HUDEP-2 (cell line): Measurements from ENCODE around the gene SIPA1L3.
"Not testable (repeated sequence)": the region's sequence is repeated elsewhere in the genome, so short reads cannot be mapped to it uniquely, and the experiment has no call there.

ENCODE experiments used
- DNase-seq, 76 experiments: peaks; one replicate each; lab custom pipeline; 2025; ENCODE audit not compliant: unreplicated experiment in 76 of 76; lab: John Stamatoyannopoulos, UW

The SIPA1L3 gene

GRCh38 chr19:38057959-38058690 is 151.1 kb downstream of the SIPA1L3 start:
- DNase-seq, result no peak

GRCh38 chr19:38059897-38060296 is 152.9 kb downstream of the SIPA1L3 start:
- DNase-seq, result no peak

GRCh38 chr19:38060331-38060730 is 153.3 kb downstream of the SIPA1L3 start:
- no peak for DNase-seq

DNA sequence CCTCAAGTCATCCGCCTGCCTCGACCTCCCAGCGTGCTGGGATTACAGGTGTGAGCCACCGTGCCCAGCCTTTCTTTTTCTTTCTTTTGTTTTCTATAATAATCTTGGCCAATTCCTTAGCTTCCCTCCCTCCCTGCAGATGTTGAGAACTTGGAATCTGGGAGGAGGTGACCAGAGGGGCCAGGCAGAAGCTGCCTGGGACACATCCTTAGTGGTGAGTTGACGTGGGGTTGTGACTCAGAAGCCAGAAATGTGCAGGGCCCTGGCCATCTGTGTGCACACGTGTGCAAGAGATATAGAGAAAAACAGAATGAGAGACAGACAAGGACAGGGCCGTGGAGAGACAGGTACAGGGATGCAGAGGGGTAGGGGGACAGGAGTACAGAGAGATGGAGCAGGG is 154.3 kb downstream of the SIPA1L3 start:
- no peak for DNase-seq

DNA sequence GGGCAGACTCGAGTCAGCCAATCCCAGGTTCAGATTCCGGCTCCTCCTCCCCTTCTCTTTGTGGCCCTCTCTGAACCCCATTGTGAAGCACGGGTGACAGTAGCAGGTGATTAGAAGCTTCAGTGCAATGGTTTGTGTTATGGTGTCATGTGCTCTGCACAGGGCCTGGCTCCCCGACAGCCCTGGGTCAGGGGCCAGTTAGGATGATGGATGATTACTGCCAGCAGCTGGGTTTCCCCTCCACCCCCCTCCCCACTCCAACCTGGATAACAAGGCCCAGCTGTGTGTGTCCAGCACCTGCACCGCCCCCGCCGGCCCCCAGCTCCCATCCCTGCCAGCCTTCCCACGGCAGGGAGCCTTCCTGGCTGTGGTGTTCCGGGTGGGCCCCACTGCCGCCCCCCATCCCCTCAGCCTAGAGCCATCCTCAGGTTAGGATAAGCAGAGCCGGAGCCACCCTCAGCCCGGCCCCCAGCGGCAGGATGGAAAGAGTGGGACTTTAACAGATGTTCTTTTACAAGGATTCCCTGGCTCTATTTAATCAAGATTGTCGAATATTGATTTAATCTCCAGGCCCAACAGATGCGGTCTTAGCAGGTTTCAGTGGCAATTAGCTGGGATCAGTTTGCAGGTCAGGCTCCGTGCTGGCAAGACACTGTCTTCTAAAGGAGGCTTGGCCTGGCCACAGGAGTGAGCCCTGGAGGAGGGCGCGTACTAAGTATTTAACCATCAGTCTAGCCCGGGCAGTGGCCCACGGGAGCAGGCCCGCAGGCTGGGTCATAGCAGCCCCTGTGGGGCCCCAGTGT is 156.2 kb downstream of the SIPA1L3 start:
- no peak for DNase-seq

DNA sequence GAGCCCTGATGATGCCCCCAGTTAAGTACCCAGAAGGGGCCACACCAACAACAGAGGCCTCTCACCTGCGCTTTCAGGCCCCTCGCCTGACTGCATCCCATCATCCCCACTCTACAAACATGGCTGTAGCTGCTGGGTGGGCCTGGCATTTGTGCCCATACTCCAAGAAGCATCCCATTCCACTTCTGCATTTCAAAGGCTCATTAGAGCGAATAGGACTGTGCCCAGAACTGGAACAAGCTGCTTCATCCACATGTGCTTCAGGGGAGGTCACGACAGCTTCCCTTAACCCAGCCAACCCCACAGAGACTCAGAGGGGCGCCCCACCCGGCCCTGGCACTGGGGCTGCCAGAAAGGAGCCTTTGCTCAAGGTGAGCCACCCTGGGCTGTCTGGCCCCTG is 156.9 kb downstream of the SIPA1L3 start:
- DNase-seq, result no peak

DNA sequence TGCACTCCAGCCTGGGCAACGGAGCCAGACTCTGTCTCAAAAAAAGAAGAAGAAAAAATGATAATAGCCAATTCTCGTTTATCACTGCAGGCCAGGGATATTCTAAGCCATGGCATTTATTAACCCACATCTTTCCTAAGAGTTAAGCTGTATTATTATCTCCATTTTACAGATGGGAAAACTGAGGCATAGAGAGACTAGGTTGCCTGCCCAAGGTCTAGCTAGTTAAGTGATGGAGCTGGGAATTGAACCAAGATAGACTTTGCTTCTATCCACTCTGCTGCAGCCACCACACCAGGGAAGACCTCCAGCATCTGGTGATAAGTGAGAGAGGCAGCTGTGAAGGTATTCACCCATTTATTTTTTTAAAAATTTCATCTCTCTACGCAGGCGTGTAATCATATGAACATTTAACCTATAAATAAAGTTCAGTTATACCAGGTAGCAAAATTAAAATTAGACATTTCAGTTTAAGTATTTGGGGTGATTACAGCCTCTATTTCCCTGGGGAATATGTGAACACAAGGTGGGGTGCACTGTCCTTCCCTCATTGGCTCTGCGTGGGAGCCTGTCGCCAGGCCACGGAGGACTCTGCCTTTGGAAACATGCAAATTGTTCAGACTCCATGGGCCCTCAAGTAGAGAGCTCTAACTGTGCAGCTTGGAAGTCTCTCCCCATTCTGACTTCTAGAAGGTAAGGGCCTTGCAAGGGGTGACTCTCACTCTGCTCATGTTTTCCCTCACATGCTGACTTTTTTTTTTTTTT is 157.8 kb downstream of the SIPA1L3 start:
- DNase-seq, result no peak

- DNase-seq, result not testable (repeated sequence)
Observed at GRCh38 chr19:38065775-38066174, 158.8 kb downstream of the SIPA1L3 start.

GRCh38 chr19:38068826-38069225 is 161.8 kb downstream of the SIPA1L3 start:
- DNase-seq, result no peak

DNA sequence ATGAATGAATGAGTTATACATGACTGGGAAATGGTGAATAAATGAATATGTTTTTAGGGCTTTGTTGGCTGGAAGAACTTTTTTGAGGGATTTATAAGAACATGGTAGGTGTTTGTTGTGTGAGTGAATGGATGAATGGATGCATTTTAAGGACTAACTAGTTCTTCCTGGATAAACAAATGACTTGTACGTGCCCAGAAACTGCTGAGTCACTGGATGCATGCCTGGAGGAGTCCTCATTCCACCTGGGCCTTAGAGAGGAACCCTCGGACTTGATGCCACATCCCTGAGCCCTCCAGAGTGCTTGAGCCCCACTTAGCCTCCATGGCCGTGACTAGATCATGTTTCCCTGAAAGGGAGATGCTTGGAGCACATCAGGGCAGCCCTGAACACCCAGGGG is 163.6 kb downstream of the SIPA1L3 start:
- DNase-seq, result no peak

- not testable (repeated sequence) for DNase-seq
Observed at GRCh38 chr19:38071054-38071453, 164.0 kb downstream of the SIPA1L3 start.

DNA sequence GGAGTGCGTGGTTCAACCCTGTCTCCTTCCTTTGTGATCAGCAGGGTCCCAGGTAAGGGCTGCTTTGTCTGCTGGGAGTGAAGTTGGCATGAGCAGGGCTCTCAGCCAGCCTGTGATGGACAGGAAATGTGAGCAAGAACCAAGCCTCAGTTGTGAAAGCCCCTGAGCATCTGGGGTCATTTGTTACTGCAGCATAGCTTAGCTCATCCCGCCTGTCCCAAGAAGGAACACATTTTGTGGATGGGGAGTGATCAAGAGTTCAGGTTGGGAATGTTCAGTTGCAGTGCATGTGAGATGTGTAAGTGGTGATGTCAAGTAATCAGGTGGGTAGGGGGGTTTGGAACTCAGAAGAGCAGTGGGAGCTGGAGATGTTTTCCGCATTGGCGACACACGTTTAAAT is 164.6 kb downstream of the SIPA1L3 start:
- DNase-seq, result no peak

- DNase-seq, result no peak
Observed at GRCh38 chr19:38072776-38073750, 166.1 kb downstream of the SIPA1L3 start.

DNA sequence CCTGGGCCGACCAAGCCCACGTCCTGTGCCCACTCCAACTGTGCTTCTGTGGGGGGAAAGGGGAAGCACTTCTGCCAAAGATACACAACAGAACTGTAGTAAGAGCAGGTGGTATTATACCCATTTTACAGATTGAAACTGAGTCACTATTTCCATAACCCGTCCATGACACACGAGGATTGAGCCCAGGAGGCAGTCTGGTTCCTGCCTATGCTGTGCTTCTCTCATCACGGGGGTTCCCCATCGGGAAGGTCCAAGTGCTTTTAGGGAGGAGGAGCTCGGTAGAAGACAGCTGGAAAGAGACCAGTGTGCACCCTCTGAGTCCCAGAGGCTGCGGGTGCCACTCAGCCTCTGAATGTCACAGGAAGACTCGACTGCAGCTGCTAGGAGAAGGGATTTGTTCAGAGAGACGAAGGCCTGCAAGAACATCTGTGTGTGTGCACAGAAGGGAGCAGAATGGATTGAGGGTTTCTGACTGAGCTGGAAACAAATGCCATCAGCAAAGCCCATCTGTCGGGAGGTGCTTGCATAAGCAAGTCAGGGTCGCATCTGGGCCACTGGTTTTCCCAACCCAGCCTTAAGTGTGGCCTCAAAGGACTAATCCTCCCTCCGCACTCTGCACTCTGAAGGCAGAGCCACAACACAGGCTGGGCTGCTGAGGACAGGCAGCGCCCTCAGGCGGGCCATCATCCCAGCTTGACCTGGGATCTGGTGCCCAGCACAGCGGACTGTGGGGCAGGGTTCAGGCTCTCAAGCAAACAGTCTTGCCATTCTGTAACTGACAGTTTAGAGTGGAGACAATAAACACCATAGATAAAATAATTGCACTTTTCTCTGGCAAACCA is 167.1 kb downstream of the SIPA1L3 start:
- no peak for DNase-seq

GRCh38 chr19:38076337-38076736 is 169.3 kb downstream of the SIPA1L3 start:
- DNase-seq, result no peak

- no peak for DNase-seq
Observed at GRCh38 chr19:38078302-38078930, 171.4 kb downstream of the SIPA1L3 start.

DNA sequence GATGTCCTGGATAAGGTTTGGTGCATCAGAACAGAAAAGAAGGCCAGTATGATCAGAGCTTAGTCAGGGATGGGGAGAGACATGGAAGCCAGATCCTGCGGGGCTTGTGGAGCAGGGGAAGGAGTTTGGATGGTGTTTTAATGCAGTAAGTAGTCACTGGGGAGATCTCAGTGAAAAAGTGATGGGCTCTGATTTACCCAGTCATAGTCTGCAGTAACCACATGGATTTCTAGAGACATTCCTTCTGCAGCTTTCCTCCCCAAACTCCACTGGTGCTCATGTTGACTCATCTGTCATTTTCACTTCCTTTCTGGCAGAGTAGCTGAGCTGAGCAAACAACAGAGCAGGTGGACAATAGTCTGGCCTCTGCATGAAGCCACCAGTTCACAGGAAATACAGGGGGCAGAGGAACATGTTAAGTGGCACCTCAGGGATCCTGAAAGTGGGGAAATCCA is 172.9 kb downstream of the SIPA1L3 start:
- no peak for DNase-seq

- DNase-seq, result no peak
Observed at GRCh38 chr19:38081547-38082255, 174.7 kb downstream of the SIPA1L3 start.
